ENCODE measurements around the gene CPSF3. TPM values are rescaled to one million over a fixed set of nuclear protein-coding genes. Genes with fewer than 3 reads are reported as not detected.

Gene CPSF3
- total RNA-seq, 4 donors from 2014 or later = 20.5 to 48.5 (median 29.2) TPM

- Histone ChIP-seq H3K4me1 (peaks cover 12% of the 10 kb centered on the region), H3K27ac (no peak overlapping the region), H3K9me3 (no peaks in the 10 kb centered on the region), H3K4me3 (no peak overlapping the region), H3K36me3 (peaks cover 68% of the 10 kb centered on the region), H3K27me3 (no peaks in the 10 kb centered on the region)
- peak in 1 of 2 donors; percentile 45 for DNase-seq (ENCODE audit: low spot score in 2 of 2)
- WGBS = 91% methylated on average over 7 of the region's 7 CpGs
- TF ChIP-seq POLR2A (IDR thresholded peaks at IDR 0.05) (no peak), EP300 (IDR thresholded peaks at IDR 0.05) (no peak), POLR2AphosphoS5 (IDR thresholded peaks at IDR 0.05) (no peak)
- TF ChIP-seq, protein P1, sequence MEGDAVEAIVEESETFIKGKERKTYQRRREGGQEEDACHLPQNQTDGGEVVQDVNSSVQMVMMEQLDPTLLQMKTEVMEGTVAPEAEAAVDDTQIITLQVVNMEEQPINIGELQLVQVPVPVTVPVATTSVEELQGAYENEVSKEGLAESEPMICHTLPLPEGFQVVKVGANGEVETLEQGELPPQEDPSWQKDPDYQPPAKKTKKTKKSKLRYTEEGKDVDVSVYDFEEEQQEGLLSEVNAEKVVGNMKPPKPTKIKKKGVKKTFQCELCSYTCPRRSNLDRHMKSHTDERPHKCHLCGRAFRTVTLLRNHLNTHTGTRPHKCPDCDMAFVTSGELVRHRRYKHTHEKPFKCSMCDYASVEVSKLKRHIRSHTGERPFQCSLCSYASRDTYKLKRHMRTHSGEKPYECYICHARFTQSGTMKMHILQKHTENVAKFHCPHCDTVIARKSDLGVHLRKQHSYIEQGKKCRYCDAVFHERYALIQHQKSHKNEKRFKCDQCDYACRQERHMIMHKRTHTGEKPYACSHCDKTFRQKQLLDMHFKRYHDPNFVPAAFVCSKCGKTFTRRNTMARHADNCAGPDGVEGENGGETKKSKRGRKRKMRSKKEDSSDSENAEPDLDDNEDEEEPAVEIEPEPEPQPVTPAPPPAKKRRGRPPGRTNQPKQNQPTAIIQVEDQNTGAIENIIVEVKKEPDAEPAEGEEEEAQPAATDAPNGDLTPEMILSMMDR (IDR thresholded peaks at IDR 0.05) = no peak
These were observed 33.2 kb upstream of the CPSF3 start for GRCh38 chr2:9390151-9390850.

DNA sequence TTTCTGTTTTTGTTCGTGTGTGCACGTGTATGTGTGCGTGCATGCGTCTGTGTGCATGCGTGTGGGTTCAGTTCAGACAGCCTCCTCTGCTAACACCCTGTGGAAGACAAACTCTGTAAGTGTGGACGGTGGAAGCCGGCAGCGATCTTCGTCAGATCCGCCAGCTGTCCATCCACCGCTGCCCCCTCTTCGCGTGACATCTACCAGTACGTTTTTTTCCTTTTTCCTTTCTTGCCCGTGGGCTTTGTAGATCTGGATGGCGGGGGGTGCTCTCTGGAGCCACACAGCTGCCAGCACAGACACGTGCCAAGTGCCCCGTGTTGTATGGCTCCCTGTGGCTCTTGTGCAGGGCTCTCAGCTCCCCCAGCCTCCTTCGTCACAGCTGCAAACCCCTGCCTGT, 32.5 kb upstream of the CPSF3 start:
- no peak for DNase-seq (ENCODE audit: low spot score in 2 of 2)
- H3K4me3 ChIP-seq = no peak overlapping the region
- H3K27me3 ChIP-seq = no peaks in the 10 kb centered on the region
- H3K4me1 ChIP-seq = peaks cover 12% of the 10 kb centered on the region
- peaks cover 62% of the 10 kb centered on the region for H3K36me3 ChIP-seq
- TF ChIP-seq, protein P1 (IDR thresholded peaks at IDR 0.05) = no peak
- TF ChIP-seq POLR2AphosphoS5 (IDR thresholded peaks at IDR 0.05) (no peak), EP300 (IDR thresholded peaks at IDR 0.05) (no peak), POLR2A (IDR thresholded peaks at IDR 0.05) (no peak)
- H3K27ac ChIP-seq = no peak overlapping the region
- no peaks in the 10 kb centered on the region for H3K9me3 ChIP-seq
- 90% methylated on average over 19 of the region's 19 CpGs for WGBS

- peak overlapping the region; percentile 55 for H3K27ac ChIP-seq
These were observed 31.3 kb upstream of the CPSF3 start for GRCh38 chr2:9391961-9392720.

GRCh38 chr2:9392898-9393765, 30.3 kb upstream of the CPSF3 start:
- no peaks in the 10 kb centered on the region for H3K27me3 ChIP-seq
- peaks cover 13% of the 10 kb centered on the region for H3K4me1 ChIP-seq
- H3K27ac ChIP-seq = peak overlapping the region; percentile 55
- H3K4me3 ChIP-seq = no peak overlapping the region
- H3K9me3 ChIP-seq = no peaks in the 10 kb centered on the region
- DNase-seq (ENCODE audit: low spot score in 2 of 2) = peak in 1 of 2 donors; percentile 74
- WGBS = 68% methylated on average over 27 of the region's 28 CpGs
- H3K36me3 ChIP-seq = peaks cover 64% of the 10 kb centered on the region
- TF ChIP-seq POLR2AphosphoS5 (IDR thresholded peaks at IDR 0.05) (no peak), EP300 (IDR thresholded peaks at IDR 0.05) (no peak), POLR2A (IDR thresholded peaks at IDR 0.05) (no peak)
- TF ChIP-seq, protein P1 (IDR thresholded peaks at IDR 0.05) = no peak

More at GRCh38 chr2:9391961-9392720, 31.3 kb upstream of the CPSF3 start:
- 82% methylated on average over 13 of the region's 13 CpGs for WGBS
- Histone ChIP-seq H3K36me3 (peaks cover 70% of the 10 kb centered on the region), H3K4me3 (no peak overlapping the region), H3K4me1 (peaks cover 12% of the 10 kb centered on the region), H3K27me3 (no peaks in the 10 kb centered on the region), H3K9me3 (no peaks in the 10 kb centered on the region)
- DNase-seq (ENCODE audit: low spot score in 2 of 2) = no peak
- TF ChIP-seq, protein P1 (IDR thresholded peaks at IDR 0.05) = no peak
- TF ChIP-seq EP300 (IDR thresholded peaks at IDR 0.05) (no peak), POLR2A (IDR thresholded peaks at IDR 0.05) (no peak), POLR2AphosphoS5 (IDR thresholded peaks at IDR 0.05) (no peak)

Measured in suprapubic skin (tissue), 4 donors.